ENCODE results near the gene FEM1B.

Gene FEM1B

GRCh38 chr15:68330416-68330815, 52.9 kb downstream of the FEM1B start:
- no peak for DNase-seq

- DNase-seq: no peak
Measured at GRCh38 chr15:68330901-68331300, 53.4 kb downstream of the FEM1B start.

GRCh38 chr15:68332266-68332665, 54.7 kb downstream of the FEM1B start:
- DNase-seq: no peak

- DNase-seq: no peak
Measured at GRCh38 chr15:68333775-68334470, 56.4 kb downstream of the FEM1B start.

GRCh38 chr15:68334661-68335124, 57.1 kb downstream of the FEM1B start:
- no peak for DNase-seq

GRCh38 chr15:68335251-68335650, 57.7 kb downstream of the FEM1B start:
- DNase-seq: no peak

GRCh38 chr15:68335655-68336054, 58.1 kb downstream of the FEM1B start:
- DNase-seq: no peak

GRCh38 chr15:68336516-68336915, 59.0 kb downstream of the FEM1B start:
- no peak for DNase-seq

- no peak for DNase-seq
Measured at GRCh38 chr15:68337826-68338225, 60.3 kb downstream of the FEM1B start.

- peak; percentile 29 for DNase-seq
Measured at GRCh38 chr15:68339481-68339880, 61.9 kb downstream of the FEM1B start.

GRCh38 chr15:68340726-68341671, 63.5 kb downstream of the FEM1B start:
- DNase-seq: peak; percentile 36

GRCh38 chr15:68341760-68342725, 64.5 kb downstream of the FEM1B start:
- peak; percentile 37 for DNase-seq

- peak; percentile 26 for DNase-seq
Measured at GRCh38 chr15:68343579-68344225, 66.2 kb downstream of the FEM1B start.

GRCh38 chr15:68344600-68344999, 67.1 kb downstream of the FEM1B start:
- DNase-seq: peak; percentile 5
